ENCODE results near the gene PPP4R1.

DNA sequence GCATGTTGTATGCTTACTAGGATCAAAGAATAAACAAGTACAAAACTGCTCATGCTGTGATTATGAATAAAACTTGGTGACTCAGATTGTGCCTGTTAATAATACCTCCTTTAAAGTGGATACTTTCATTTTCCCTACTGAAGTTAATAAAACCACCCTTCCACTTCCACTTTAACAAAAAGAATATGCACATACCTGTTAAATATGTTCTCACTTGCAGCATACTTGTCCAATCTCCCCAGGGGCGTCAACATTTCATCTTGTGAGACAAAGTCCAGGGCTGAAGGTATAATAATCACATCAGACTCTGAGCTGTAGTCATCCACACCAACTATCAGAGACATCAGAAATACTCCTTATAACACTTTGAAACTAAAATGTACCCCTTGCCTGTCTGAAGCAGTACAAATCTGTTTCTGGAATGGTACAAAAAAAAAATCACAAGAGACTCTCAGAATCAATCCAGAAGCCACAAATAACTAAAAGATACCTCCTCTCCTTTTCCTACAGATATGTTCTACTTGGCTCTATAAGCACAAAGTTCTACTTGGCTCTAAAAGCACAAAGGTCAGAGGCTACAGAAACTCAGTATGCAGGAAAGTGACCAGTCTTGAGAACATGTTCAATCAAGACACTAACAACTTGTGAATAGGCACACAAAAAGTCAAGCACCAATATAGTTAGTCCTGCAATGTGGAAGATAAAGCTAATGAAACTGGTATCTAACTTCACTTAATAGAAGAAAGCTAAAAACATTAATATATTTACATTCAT, 19.3 kb downstream of the PPP4R1 start:
- TF ChIP-seq CTCF (IDR thresholded peaks at IDR 0.05) = no peak
- no peak for TF ChIP-seq POLR2A (IDR thresholded peaks at IDR 0.05)
